HepG2 (cell line): ENCODE measurements around the gene BRIP1. TPM values are rescaled to one million over a fixed set of nuclear protein-coding genes. Genes with fewer than 3 reads are reported as not detected.

Source experiments
- ATAC-seq: fragments of 200-7000 bp; cut with Tn5 transposase; 3 replicates; pipeline ENCODE4 v1.9.1; 2020; ENCODE audit warnings: mild to moderate bottlenecking, moderate library complexity
- BruUV-seq: library from RNA; stranded (reverse); fragments of 400-500 nt; replicated peaks from 2 replicates; lab custom pipeline; 2021; lab: Mats Ljungman, UMichigan
- CTCF ChIA-PET: fragments of 300-600 bp; formaldehyde crosslinking; extraction: SDS; loops from one replicate; lab custom pipeline; 2021; ENCODE audit warnings: low total read pairs, inconsistent platforms, low intra/inter-chr PET ratio; lab: Yijun Ruan, JAX
- POLR2A ChIA-PET: fragments of 350-600 bp; sonication (Branson Sonifier 250); formaldehyde crosslinking; loops from one replicate; lab custom pipeline; 2020; ENCODE audit warnings: antibody characterized with exemption, inconsistent platforms; lab: Yijun Ruan, JAX
- DNase-seq: peaks from one replicate; pipeline ENCODE4 v3.0.0-alpha.2; 2015; ENCODE audit warnings: low spot score
- FAIRE-seq: peaks from 3 replicates; lab custom pipeline; 2011; peaks lifted over from hg19 to GRCh38; lab: Jason Lieb, UNC
- H2AFZ ChIP-seq: one replicate; pipeline ENCODE4 v1.6.1; 2011; ENCODE audit warnings: low read length, inconsistent platforms
- H3K27ac ChIP-seq: fragments of 300-600 bp; 3 replicates; pipeline ENCODE4 v1.8.0; 2011; ENCODE audit warnings: mixed run types, mild to moderate bottlenecking, mixed read lengths, low read length, inconsistent platforms; ENCODE audit not compliant: insufficient read depth; ENCODE audit errors: extremely low read length
- H3K27me3 ChIP-seq, 2 experiments: fragments of 200-600 bp in 1 of 2; 2 replicates in 1 of 2; 3 replicates in 1 of 2; pipeline versions ENCODE4 v1.6.0 to v1.8.0; 2011; ENCODE audit warnings: low read length in 2 of 2, mild to moderate bottlenecking in 2 of 2, moderate library complexity in 2 of 2, inconsistent platforms in 1 of 2; ENCODE audit not compliant: insufficient read depth in 2 of 2, control insufficient read depth in 1 of 2
- H3K36me3 ChIP-seq, 2 experiments: fragments of 200-600 bp in 1 of 2; replicated peaks in 1 of 2; 2 replicates in 1 of 2; 3 replicates in 1 of 2; pipeline versions ENCODE4 v1.5.1 to v1.8.0; 2011; ENCODE audit warnings: low read length in 2 of 2, inconsistent platforms in 1 of 2; ENCODE audit not compliant: insufficient read depth in 2 of 2, control insufficient read depth in 1 of 2
- H3K4me1 ChIP-seq: 2 replicates; pipeline ENCODE4 v1.5.1; 2012; ENCODE audit warnings: low read length, inconsistent platforms; ENCODE audit not compliant: insufficient read depth
- H3K4me2 ChIP-seq: 2 replicates; pipeline ENCODE4 v1.6.0; 2011; ENCODE audit warnings: low read depth, low read length, inconsistent platforms
- H3K4me3 ChIP-seq, 3 experiments: fragments of 200-600 bp in 1 of 3; sonication (generic), shearing (Covaris generic) in 1 of 3; replicated peaks in 1 of 3; 2 replicates each; pipeline ENCODE4 v1.5.1; 2011 to 2016; ENCODE audit warnings: low read length in 3 of 3, inconsistent platforms in 2 of 3, low read depth in 2 of 3, mild to moderate bottlenecking in 2 of 3, control low read depth in 1 of 3, mixed read lengths in 1 of 3; ENCODE audit not compliant: insufficient read depth in 1 of 3
- H3K79me2 ChIP-seq: one replicate; pipeline ENCODE4 v1.6.1; 2011; ENCODE audit warnings: low read length, inconsistent platforms; ENCODE audit not compliant: insufficient read depth
- H3K9ac ChIP-seq: 2 replicates; pipeline ENCODE4 v1.6.0; 2011; ENCODE audit warnings: mild to moderate bottlenecking, low read depth, low read length, inconsistent platforms; ENCODE audit not compliant: insufficient read depth
- H3K9me3 ChIP-seq: 2 replicates; pipeline ENCODE4 v1.5.1; 2012; ENCODE audit warnings: mild to moderate bottlenecking, low read length
- H4K20me1 ChIP-seq: 2 replicates; pipeline ENCODE4 v1.6.0; 2011; ENCODE audit warnings: inconsistent platforms, mild to moderate bottlenecking, low read length, moderate library complexity; ENCODE audit not compliant: insufficient read depth
- FOXC1 ChIP-seq: sonication (generic); formaldehyde crosslinking; IDR thresholded peaks from 2 replicates; pipeline ENCODE4 v1.8.0; 2022; ENCODE audit warnings: mild to moderate bottlenecking, missing genetic modification reagents, borderline replicate concordance
- FOXO4 ChIP-seq: sonication (generic); formaldehyde crosslinking; conservative IDR thresholded peaks from 2 replicates; pipeline ENCODE4 v1.8.1; 2023; ENCODE audit warnings: missing genetic modification reagents
- MLX ChIP-seq: IDR thresholded peaks from 2 replicates; pipeline ENCODE4 v1.6.1; 2016
- MTF2 ChIP-seq: sonication (generic); formaldehyde crosslinking; IDR thresholded peaks from 2 replicates; pipeline ENCODE4 v1.5.0; 2020; ENCODE audit warnings: missing genetic modification reagents, borderline replicate concordance
- NFATC3 ChIP-seq: sonication (generic); formaldehyde crosslinking; IDR thresholded peaks from 2 replicates; pipeline ENCODE4 v1.5.1; 2020; ENCODE audit warnings: mild to moderate bottlenecking, missing genetic modification reagents
- NPAS2 ChIP-seq: sonication (generic); formaldehyde crosslinking; IDR thresholded peaks from 2 replicates; pipeline ENCODE4 v1.8.0; 2022; ENCODE audit warnings: mild to moderate bottlenecking, missing genetic modification reagents, borderline replicate concordance
- POLR2AphosphoS2 ChIP-seq: IDR thresholded peaks from 2 replicates; pipeline ENCODE4 v1.6.1; 2011; ENCODE audit warnings: low read depth, low read length, improper control_type of control experiment
- WIZ ChIP-seq: sonication (generic); formaldehyde crosslinking; IDR thresholded peaks from 2 replicates; pipeline ENCODE4 v1.5.1; 2020; ENCODE audit warnings: mild to moderate bottlenecking, missing genetic modification reagents
- ZBTB39 ChIP-seq: sonication (generic); formaldehyde crosslinking; IDR thresholded peaks from 2 replicates; pipeline ENCODE4 v1.5.0; 2020; ENCODE audit warnings: missing genetic modification reagents
- ZNF30 ChIP-seq: sonication (generic); formaldehyde crosslinking; IDR thresholded peaks from 2 replicates; pipeline ENCODE4 v1.5.0; 2020; ENCODE audit warnings: mild to moderate bottlenecking, missing genetic modification reagents
- ZNF431 ChIP-seq: sonication (generic); formaldehyde crosslinking; IDR thresholded peaks from 2 replicates; pipeline ENCODE4 v1.9.0; 2022; ENCODE audit warnings: missing genetic modification reagents, low read depth, mild to moderate bottlenecking, borderline replicate concordance
- ZNF691 ChIP-seq: sonication (generic); formaldehyde crosslinking; IDR thresholded peaks from 2 replicates; pipeline ENCODE4 v1.4.0; 2020; ENCODE audit warnings: missing genetic modification reagents, low read depth, mild to moderate bottlenecking, borderline replicate concordance
- ZSCAN20 ChIP-seq: sonication (generic); formaldehyde crosslinking; IDR thresholded peaks from 2 replicates; pipeline ENCODE4 v1.4.0; 2020; ENCODE audit warnings: missing genetic modification reagents, mild to moderate bottlenecking, borderline replicate concordance
- WGBS: methylation state at CpG from one replicate; pipeline ENCODE4 v1.1.6; 2017; ENCODE audit warnings: low lambda C conversion rate; 5-methylcytosine and 5-hydroxymethylcytosine counted together
- in situ Hi-C: cut with HindIII; loops from 2 replicates; pipeline ENCODE4 v1.10.0; 2017; ENCODE audit warnings: low pct_unique_long_range_greater_than_20kb; ENCODE audit not compliant: extremely low pct_ligation_motif_present
- intact Hi-C: fragments of 100-400 bp; cut with micrococcal nuclease; formaldehyde crosslinking; loops from one replicate; pipeline ENCODE4 v1.10.0; 2022; ENCODE audit not compliant: unreplicated experiment
- polyA plus RNA-seq, 8 experiments: library from polyadenylated mRNA; depleted of rRNA in 3 of 8; stranded (reverse) in 7 of 8; unstranded in 1 of 8; fragments of >200 nt; fragmentation: Illumina TruSeq in 4 of 8; extraction: Trizol in 4 of 8; gene quantifications; 2 replicates each; pipeline versions ENCODE4 v1.2.1 to v1.2.3, GENCODE V29; 2011 to 2016; ENCODE audit warnings: low read depth in 4 of 8, missing spikeins in 1 of 8, mixed read lengths in 1 of 8; ENCODE audit not compliant: insufficient read depth in 1 of 8
- total RNA-seq, 5 experiments: library from RNA; depleted of rRNA; stranded (reverse); fragments of >200 nt; fragmentation: Illumina TruSeq; extraction: Trizol; gene quantifications; 2 replicates each; pipeline ENCODE4 v1.2.3, GENCODE V29; 2016; ENCODE audit warnings: low read depth in 1 of 5

BRIP1 gene
- total and polyA plus RNA-seq, 2 of the 13 experiments (the other 11 are each of a cell fraction or from before 2014, with no cell fraction given): 3.8 to 27.7 TPM

GRCh38 chr17:61756561-61756960, 106.8 kb downstream of the BRIP1 start:
- CTCF ChIA-PET: no interaction called here
- WGBS: 94% methylated on average over 1 of the region's 1 CpG
- Histone ChIP-seq H3K79me2 (no peaks in the 10 kb centered on the region), H3K9ac (no peak overlapping the region), H3K4me2 (no peak overlapping the region), H2AFZ (no peak overlapping the region), H4K20me1 (no peaks in the 10 kb centered on the region), H3K27ac (no peak overlapping the region), H3K4me3 (no peak overlapping the region), H3K36me3 (peaks cover 1 to 7% of the 10 kb centered on the region in 2 experiments; a peak in 2 of 5 replicates), H3K4me1 (no peaks in the 10 kb centered on the region), H3K27me3 (no peaks in the 10 kb centered on the region), H3K9me3 (no peaks in the 10 kb centered on the region)
- FAIRE-seq (no peak), DNase-seq (no peak), ATAC-seq (no peak)
- TF ChIP-seq ZNF431 (CRISPR knock-in tag): no peak
- TF ChIP-seq ZNF30 (CRISPR knock-in tag): no peak
- no peak for TF ChIP-seq NFATC3 (CRISPR knock-in tag)
- no peak for TF ChIP-seq MTF2 (CRISPR knock-in tag)
- TF ChIP-seq ZSCAN20 (CRISPR knock-in tag): no peak
- no peak for TF ChIP-seq FOXC1 (CRISPR knock-in tag)
- TF ChIP-seq WIZ (CRISPR knock-in tag): no peak
- no peak for TF ChIP-seq FOXO4
- TF ChIP-seq POLR2AphosphoS2: no peak
- no peak for TF ChIP-seq ZNF691
- no peak for TF ChIP-seq MLX
- TF ChIP-seq ZBTB39 (CRISPR knock-in tag): no peak
- no peak for TF ChIP-seq NPAS2 (CRISPR knock-in tag)
- POLR2A ChIA-PET: no interaction called here
- intact Hi-C loops (no loop called here), in situ Hi-C loops (no loop called here)
- no TSS peak for BruUV-seq
